Erythroblast (primary cell): ENCODE data around the gene CDX1.

Experiments used
- GATA1 ChIP-seq: IDR thresholded peaks from 2 replicates; pipeline ENCODE4 v1.6.1; 2011; ENCODE audit warnings: low read depth, mild to moderate bottlenecking, control low read depth, low read length, moderate library complexity
- POLR2A ChIP-seq: IDR thresholded peaks from 2 replicates; pipeline ENCODE4 v1.6.1; 2011; ENCODE audit warnings: mild to moderate bottlenecking, low read length

DNA sequence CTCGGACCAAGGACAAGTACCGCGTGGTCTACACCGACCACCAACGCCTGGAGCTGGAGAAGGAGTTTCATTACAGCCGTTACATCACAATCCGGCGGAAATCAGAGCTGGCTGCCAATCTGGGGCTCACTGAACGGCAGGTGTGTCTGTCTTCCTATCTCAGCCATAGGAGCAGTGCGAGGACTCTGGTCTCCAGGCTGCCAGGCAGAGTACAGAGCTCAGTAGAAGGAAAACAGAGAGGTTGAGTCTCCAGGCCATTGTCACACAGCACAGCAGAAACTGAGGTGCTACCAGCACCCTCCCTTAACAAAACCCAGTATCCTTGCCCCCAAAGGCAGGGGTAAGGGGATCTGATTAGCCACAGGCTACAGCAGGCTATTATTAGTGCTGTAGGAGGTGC is 16.2 kb downstream of the CDX1 start:
- no peak for TF ChIP-seq POLR2A
- TF ChIP-seq GATA1 = no peak
